Activated naive CD4-positive, alpha-beta T cell treated with anti-CD3 and anti-CD28 coated beads, Interleukin-2, amount 50 U/mL, for 72 hours (primary cell): ENCODE data around the gene GPR78. TPM values are rescaled to one million over a fixed set of nuclear protein-coding genes. Genes with fewer than 3 reads are reported as not detected.

Experiments
- ATAC-seq, 2 donors: fragments of 150-1000 bp; cut with Tn5 transposase; 2 replicates each; pipeline ENCODE4 v1.10.0; 2021; ENCODE audit warnings: mild to moderate bottlenecking in 2 of 2, moderate library complexity in 2 of 2
- DNase-seq, 2 donors: peaks; one replicate each; pipeline ENCODE4 v3.0.0; 2021 to 2022; ENCODE audit warnings: low spot score in 2 of 2
- H3K27ac Mint-ChIP-seq, 2 donors: one replicate each; pipeline ENCODE4 v1.8.0; 2022; ENCODE audit warnings: mild to moderate bottlenecking in 2 of 2, mixed read lengths in 2 of 2
- H3K36me3 Mint-ChIP-seq, 2 donors: one replicate each; pipeline ENCODE4 v1.8.0; 2022; ENCODE audit warnings: mixed read lengths in 2 of 2
- H3K9me3 Mint-ChIP-seq, 2 donors: one replicate each; pipeline ENCODE4 v1.8.0; 2022; ENCODE audit warnings: mixed read lengths in 2 of 2
- total RNA-seq, 2 donors: library from RNA; stranded (reverse); gene quantifications; one replicate each; pipeline ENCODE4 v1.2.3, GENCODE V29; 2022

Gene GPR78
- total RNA-seq, 2 donors from 2014 or later = 0.16 TPM; not detected in 1

- H3K27ac Mint-ChIP-seq = no peak overlapping the region
- no peaks in the 10 kb centered on the region for H3K36me3 Mint-ChIP-seq
- no peak for DNase-seq
- H3K9me3 Mint-ChIP-seq = no peaks in the 10 kb centered on the region
- ATAC-seq = no peak
Observed at GRCh38 chr4:8577046-8577445, 3.1 kb upstream of the GPR78 start.

GRCh38 chr4:8577972-8578371 lies 2.2 kb upstream of the GPR78 start:
- Mint-ChIP-seq H3K9me3 (no peaks in the 10 kb centered on the region), H3K36me3 (no peaks in the 10 kb centered on the region), H3K27ac (no peak overlapping the region)
- ATAC-seq = no peak
- no peak for DNase-seq

- H3K9me3 Mint-ChIP-seq = no peaks in the 10 kb centered on the region
- no peak for ATAC-seq
Observed at GRCh38 chr4:8578717-8579116, 1.5 kb upstream of the GPR78 start.

DNA sequence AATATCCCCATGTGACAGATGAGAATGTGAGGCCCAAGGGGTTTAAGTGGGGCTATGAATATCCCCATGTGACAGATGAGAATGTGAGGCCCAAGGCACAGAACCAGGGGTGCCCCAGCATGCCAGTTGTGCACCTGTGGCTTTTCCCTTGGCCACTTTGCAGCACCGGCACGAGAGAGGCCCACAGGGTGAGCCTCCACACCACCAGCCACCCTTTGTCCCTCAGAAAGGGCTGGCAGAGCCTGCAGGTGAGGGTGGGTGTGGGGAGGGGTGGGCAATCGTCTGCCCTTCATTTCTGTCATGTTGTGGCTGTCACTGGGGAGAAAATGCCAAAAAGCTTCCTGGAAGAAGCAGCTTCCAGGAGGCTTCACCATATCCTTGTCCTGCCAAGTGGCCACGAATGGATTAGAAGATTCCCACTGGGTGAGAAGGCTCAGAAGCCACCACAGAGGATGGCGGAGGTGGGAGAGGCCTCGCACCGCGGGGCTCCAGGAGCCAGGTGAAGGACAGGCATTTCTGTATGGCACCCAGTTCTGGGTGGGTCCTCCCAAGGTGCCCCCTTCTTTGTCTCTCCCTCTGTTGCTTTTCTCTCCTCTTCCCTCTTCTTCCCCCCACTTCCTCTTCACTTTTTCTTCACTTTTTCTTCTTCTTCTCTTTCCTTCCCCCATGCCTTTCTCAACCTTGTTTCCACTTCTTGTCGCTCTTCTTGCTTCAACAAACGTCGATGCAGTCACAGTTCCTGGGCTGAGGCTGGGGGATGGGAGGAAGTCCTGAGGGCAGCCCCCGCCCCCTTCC lies 469 bp upstream of the GPR78 start:
- Mint-ChIP-seq H3K36me3 (no peaks in the 10 kb centered on the region), H3K9me3 (no peaks in the 10 kb centered on the region), H3K27ac (no peak overlapping the region)
- DNase-seq (no peak), ATAC-seq (peak in 1 of 2 donors; percentile 5)

More at GRCh38 chr4:8578717-8579116, 1.5 kb upstream of the GPR78 start:
- H3K27ac Mint-ChIP-seq = no peak overlapping the region
- H3K36me3 Mint-ChIP-seq = no peaks in the 10 kb centered on the region
- no peak for DNase-seq

DNA sequence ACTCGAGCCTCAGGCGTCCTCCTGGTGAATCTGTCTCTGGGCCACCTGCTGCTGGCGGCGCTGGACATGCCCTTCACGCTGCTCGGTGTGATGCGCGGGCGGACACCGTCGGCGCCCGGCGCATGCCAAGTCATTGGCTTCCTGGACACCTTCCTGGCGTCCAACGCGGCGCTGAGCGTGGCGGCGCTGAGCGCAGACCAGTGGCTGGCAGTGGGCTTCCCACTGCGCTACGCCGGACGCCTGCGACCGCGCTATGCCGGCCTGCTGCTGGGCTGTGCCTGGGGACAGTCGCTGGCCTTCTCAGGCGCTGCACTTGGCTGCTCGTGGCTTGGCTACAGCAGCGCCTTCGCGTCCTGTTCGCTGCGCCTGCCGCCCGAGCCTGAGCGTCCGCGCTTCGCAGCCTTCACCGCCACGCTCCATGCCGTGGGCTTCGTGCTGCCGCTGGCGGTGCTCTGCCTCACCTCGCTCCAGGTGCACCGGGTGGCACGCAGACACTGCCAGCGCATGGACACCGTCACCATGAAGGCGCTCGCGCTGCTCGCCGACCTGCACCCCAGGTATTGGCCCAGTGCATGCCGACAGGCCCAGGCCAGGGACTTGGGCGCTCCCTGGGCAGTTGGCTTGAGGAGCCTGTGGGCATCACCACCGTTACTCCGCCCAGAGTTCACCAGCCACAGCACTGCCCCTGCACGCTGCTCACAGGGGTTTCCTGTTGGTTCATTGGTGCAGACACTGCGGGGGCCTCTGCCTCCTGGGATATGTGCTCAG lies 1.1 kb downstream of the GPR78 start:
- Mint-ChIP-seq H3K27ac (no peak overlapping the region), H3K9me3 (no peaks in the 10 kb centered on the region), H3K36me3 (no peaks in the 10 kb centered on the region)
- ATAC-seq (no peak), DNase-seq (no peak)

GRCh38 chr4:8582016-8582415 lies 1.8 kb downstream of the GPR78 start:
- no peak for ATAC-seq
- H3K9me3 Mint-ChIP-seq = no peaks in the 10 kb centered on the region
- DNase-seq = no peak
- H3K36me3 Mint-ChIP-seq = no peaks in the 10 kb centered on the region
- H3K27ac Mint-ChIP-seq = no peak overlapping the region

- Mint-ChIP-seq H3K36me3 (no peaks in the 10 kb centered on the region), H3K9me3 (no peaks in the 10 kb centered on the region), H3K27ac (no peak overlapping the region)
- DNase-seq (no peak), ATAC-seq (no peak)
Observed at GRCh38 chr4:8582436-8582835, 2.2 kb downstream of the GPR78 start.

- no peak for ATAC-seq
- no peak overlapping the region for H3K27ac Mint-ChIP-seq
- no peak for DNase-seq
Observed at GRCh38 chr4:8582941-8583654, 2.9 kb downstream of the GPR78 start.

DNA sequence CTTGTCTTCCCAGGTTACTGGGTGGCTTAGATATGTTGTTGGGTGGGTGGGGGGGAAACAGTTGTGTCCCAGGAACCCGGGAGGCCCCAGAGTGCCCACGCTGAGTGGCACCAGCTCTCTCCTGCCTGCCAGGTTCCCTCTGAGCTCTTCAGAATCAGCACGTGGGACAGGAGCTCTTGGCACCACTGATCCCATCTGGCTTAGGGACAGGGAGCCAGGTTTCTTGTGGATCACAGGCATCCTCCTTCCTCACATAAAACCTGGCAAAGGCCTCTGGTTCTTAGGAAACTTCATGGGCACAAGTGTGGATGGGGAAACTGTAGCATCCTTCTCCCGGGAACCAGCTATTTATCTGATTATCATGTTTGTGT lies 3.4 kb downstream of the GPR78 start:
- Mint-ChIP-seq H3K36me3 (no peaks in the 10 kb centered on the region), H3K9me3 (no peaks in the 10 kb centered on the region), H3K27ac (no peak overlapping the region)
- ATAC-seq = no peak
- DNase-seq = no peak

More at GRCh38 chr4:8582941-8583654, 2.9 kb downstream of the GPR78 start:
- H3K9me3 Mint-ChIP-seq = no peaks in the 10 kb centered on the region
- H3K36me3 Mint-ChIP-seq = no peaks in the 10 kb centered on the region

- ATAC-seq = no peak
- no peaks in the 10 kb centered on the region for H3K36me3 Mint-ChIP-seq
- H3K27ac Mint-ChIP-seq = no peak overlapping the region
- DNase-seq = no peak
- H3K9me3 Mint-ChIP-seq = no peaks in the 10 kb centered on the region
Observed at GRCh38 chr4:8585186-8585585, 5.0 kb downstream of the GPR78 start.

GRCh38 chr4:8585721-8586212 lies 5.6 kb downstream of the GPR78 start:
- no peaks in the 10 kb centered on the region for H3K9me3 Mint-ChIP-seq
- ATAC-seq (no peak), DNase-seq (no peak)

DNA sequence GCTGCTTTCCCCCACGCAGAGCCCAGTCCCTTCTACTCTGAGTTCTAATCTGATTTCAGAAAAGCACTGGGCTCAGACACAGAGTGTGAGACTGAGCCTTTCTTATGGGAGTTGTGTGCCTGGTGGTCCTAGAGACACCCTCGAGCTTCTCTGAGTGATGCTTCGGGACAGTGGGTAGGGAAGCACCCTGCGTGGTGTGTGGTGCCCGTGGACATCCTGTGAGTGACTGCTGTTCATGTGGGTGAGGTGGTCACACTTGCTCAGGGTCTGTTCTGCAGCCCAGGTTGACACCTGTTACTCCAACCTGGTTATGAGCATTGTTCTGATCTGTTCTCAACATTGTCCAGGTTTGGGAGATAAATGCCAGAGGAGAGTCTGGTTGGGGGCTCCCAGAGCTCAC lies 6.1 kb downstream of the GPR78 start:
- Mint-ChIP-seq H3K27ac (no peak overlapping the region), H3K36me3 (no peaks in the 10 kb centered on the region), H3K9me3 (no peaks in the 10 kb centered on the region)
- no peak for ATAC-seq
- DNase-seq = no peak

More at GRCh38 chr4:8585721-8586212, 5.6 kb downstream of the GPR78 start:
- no peak overlapping the region for H3K27ac Mint-ChIP-seq
- no peaks in the 10 kb centered on the region for H3K36me3 Mint-ChIP-seq

DNA sequence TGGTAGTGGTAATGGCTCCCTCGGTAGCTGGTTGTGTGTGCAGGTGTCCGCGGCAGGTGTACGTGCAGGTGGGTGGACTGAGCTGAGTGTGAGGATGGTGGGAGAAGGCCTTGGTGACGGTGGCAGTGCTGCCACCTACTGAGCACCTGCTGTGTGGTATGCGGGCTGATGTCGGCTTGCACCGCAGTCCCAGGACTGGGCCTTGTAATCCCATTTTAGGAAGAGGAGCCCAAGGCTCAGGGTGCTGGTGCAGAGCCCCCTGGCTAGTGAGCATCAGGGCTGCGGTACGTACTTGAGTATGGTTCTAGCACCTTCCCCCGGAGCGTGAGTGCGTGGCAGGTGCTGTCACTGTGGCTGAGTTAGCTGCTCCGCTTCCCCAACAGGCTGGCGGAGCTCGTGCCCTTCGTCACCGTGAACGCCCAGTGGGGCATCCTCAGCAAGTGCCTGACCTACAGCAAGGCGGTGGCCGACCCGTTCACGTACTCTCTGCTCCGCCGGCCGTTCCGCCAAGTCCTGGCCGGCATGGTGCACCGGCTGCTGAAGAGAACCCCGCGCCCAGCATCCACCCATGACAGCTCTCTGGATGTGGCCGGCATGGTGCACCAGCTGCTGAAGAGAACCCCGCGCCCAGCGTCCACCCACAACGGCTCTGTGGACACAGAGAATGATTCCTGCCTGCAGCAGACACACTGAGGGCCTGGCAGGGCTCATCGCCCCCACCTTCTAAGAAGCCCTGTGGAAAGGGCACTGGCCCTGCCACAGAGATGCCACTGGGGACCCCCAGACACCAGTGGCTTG lies 6.7 kb downstream of the GPR78 start:
- ATAC-seq = no peak
- DNase-seq = no peak
- Mint-ChIP-seq H3K9me3 (no peaks in the 10 kb centered on the region), H3K36me3 (no peaks in the 10 kb centered on the region), H3K27ac (no peak overlapping the region)

DNA sequence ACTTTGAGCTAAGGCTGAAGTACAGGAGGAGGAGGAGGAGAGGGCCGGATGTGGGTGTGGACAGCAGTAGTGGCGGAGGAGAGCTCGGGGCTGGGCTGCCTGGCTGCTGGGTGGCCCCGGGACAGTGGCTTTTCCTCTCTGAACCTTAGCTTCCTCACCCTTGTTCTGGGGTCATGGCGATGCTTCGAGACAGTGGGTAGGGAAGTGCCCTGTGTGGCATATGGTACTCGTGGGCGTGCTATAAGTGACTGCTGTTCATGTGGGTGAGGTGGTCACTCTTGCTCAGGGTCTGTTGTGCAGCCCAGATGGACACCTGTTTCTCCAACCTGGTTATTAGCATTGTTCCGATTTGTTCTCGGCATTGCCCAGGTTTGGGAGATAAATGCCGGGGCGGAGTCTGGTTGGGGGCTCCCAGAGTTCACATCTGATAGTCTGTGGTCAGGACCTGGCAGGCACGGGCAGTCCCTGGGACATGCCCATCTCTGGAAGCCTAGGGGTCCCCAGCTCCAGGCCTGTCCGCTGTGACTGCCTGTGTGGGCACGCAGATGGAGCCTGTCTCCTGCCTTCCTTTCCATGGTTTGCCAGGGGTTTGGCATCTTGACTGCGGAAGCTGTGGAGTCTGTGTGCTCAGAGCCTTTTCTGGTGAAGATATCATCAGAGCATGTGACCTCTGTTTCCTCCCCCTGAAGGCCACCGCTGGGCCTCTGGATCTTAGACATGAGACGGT lies 7.4 kb downstream of the GPR78 start:
- no peaks in the 10 kb centered on the region for H3K9me3 Mint-ChIP-seq
- no peaks in the 10 kb centered on the region for H3K36me3 Mint-ChIP-seq
- ATAC-seq (no peak), DNase-seq (no peak)
- no peak overlapping the region for H3K27ac Mint-ChIP-seq

- ATAC-seq (no peak), DNase-seq (no peak)
- no peaks in the 10 kb centered on the region for H3K9me3 Mint-ChIP-seq
- no peak overlapping the region for H3K27ac Mint-ChIP-seq
- H3K36me3 Mint-ChIP-seq = no peaks in the 10 kb centered on the region
Observed at GRCh38 chr4:8588196-8588470, 7.9 kb downstream of the GPR78 start.

DNA sequence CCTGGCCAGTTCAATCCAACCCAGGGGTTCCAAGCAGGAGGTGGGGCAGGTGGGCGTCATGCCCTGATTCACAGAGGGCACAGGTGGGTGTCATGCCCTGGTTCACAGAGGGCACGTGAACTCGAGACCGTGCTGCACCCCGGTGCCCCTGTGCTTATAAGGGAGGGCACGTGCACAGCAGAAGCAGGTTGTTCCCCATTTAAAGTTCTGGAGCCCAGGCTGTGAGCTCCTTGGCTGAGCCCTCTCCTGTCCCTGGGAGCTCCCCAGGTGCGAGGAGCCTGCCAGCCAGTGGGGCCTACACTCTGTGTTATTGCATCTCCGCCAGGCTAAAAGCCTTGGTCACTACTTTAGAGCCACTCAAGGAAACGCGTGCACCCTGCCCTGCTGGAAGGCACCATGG lies 9.1 kb downstream of the GPR78 start:
- Mint-ChIP-seq H3K36me3 (no peaks in the 10 kb centered on the region), H3K27ac (no peak overlapping the region), H3K9me3 (no peaks in the 10 kb centered on the region)
- no peak for ATAC-seq
- DNase-seq = no peak
